Mammary epithelial cell (primary cell): Measurements from ENCODE around the gene GLCCI1.

ENCODE experiments used
- EZH2 ChIP-seq: IDR thresholded peaks from 2 replicates; pipeline ENCODE4 v1.6.1; 2012; ENCODE audit warnings: low read length, inconsistent platforms, borderline replicate concordance
- TF ChIP-seq, protein P1 (sequence below), 2 donors: IDR thresholded peaks in 1 of 2; conservative IDR thresholded peaks in 1 of 2; 2 replicates each; pipeline ENCODE4 v1.5.1; 2011 to 2012; ENCODE audit warnings: inconsistent platforms in 2 of 2, low read length in 2 of 2, mild to moderate bottlenecking in 2 of 2, control low read depth in 1 of 2, low read depth in 1 of 2; ENCODE audit not compliant: insufficient read depth in 1 of 2; ENCODE audit errors: extremely low read depth in 1 of 2

DNA sequence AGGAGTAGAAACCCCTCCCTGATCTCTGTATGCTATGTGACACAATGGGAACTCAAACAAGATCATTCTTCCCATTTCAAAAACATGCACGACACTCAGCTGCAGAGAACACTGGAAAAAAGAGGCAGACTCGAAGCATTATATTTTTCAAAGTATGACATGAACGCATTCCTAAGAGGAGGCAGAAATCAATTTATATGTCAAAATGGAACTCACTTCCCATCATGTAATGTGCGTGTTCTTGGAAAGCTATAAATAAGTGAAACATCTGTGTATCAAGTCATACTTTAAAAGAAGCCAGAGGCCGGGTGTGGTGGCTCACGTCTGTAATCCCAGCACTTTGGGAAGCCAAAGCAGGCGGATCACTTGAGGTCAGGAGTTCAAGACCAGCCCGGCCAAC is 150.7 kb downstream of the GLCCI1 start:
- no peak for TF ChIP-seq EZH2
- TF ChIP-seq, protein P1, sequence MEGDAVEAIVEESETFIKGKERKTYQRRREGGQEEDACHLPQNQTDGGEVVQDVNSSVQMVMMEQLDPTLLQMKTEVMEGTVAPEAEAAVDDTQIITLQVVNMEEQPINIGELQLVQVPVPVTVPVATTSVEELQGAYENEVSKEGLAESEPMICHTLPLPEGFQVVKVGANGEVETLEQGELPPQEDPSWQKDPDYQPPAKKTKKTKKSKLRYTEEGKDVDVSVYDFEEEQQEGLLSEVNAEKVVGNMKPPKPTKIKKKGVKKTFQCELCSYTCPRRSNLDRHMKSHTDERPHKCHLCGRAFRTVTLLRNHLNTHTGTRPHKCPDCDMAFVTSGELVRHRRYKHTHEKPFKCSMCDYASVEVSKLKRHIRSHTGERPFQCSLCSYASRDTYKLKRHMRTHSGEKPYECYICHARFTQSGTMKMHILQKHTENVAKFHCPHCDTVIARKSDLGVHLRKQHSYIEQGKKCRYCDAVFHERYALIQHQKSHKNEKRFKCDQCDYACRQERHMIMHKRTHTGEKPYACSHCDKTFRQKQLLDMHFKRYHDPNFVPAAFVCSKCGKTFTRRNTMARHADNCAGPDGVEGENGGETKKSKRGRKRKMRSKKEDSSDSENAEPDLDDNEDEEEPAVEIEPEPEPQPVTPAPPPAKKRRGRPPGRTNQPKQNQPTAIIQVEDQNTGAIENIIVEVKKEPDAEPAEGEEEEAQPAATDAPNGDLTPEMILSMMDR (conservative IDR thresholded peaks at IDR 0.05 in 1 of 2, IDR thresholded peaks at IDR 0.05 in 1 of 2; ENCODE audit: extremely low read depth in 1 of 2, insufficient read depth in 1 of 2, low read depth in 1 of 2, low read length in 2 of 2), result no peak
